ENCODE measurements around the gene CD7. TPM values are rescaled to one million over a fixed set of nuclear protein-coding genes. Genes with fewer than 3 reads are reported as not detected.

CD7 gene
- total and polyA plus RNA-seq, 10 donors, result 14.8 to 60.1 (median 24.3) TPM

GRCh38 chr17:82314012-82314726, 3.2 kb downstream of the CD7 start:
- Histone ChIP-seq H3K4me1 (peaks cover 0 to 38% (median 22%) of the 10 kb centered on the region in 6 donors), H3K9me3 (no peaks in the 10 kb centered on the region), H3K27ac (peak overlapping the region in 1 of 8 donors; percentile 81), H3K4me3 (no peak overlapping the region), H3K27me3 (replicated peaks in 1 of 7) (peaks cover 0 to 66% (median 21%) of the 10 kb centered on the region in 7 donors), H3K36me3 (peaks cover 0 to 10% (median 0%) of the 10 kb centered on the region in 6 donors)
- peak; percentile 73 for DNase-seq
- TF ChIP-seq POLR2AphosphoS5 (IDR thresholded peaks at IDR 0.05) (peak in 1 of 3 donors; percentile 13), CTCF (IDR thresholded peaks at IDR 0.05 in 8 of 11, conservative IDR thresholded peaks at IDR 0.05 in 3 of 11) (no peak), POLR2A (IDR thresholded peaks at IDR 0.05) (no peak)
- intact Hi-C loops (cut with DNase I; ENCODE audit: low total_unique reads), result no loop called here
- 61 to 74% (median 64%) methylated on average over 19 to 27 of the region's 27 CpGs for WGBS, 5 donors

- Histone ChIP-seq H3K4me1 (peaks cover 0 to 38% (median 24%) of the 10 kb centered on the region in 6 donors), H3K27ac (no peak overlapping the region), H3K9me3 (no peaks in the 10 kb centered on the region), H3K36me3 (peaks cover 0 to 10% (median 0%) of the 10 kb centered on the region in 6 donors), H3K4me3 (no peak overlapping the region), H3K27me3 (replicated peaks in 1 of 7) (peaks cover 0 to 68% (median 21%) of the 10 kb centered on the region in 7 donors)
- no peak for DNase-seq
- intact Hi-C loops (cut with DNase I; ENCODE audit: low total_unique reads), result no loop called here
- whole genome bisulfite sequencing, 5 donors, result 82 to 90% (median 88%) methylated on average over 22 to 28 of the region's 28 CpGs
- TF ChIP-seq POLR2AphosphoS5 (IDR thresholded peaks at IDR 0.05) (no peak), POLR2A (IDR thresholded peaks at IDR 0.05) (no peak), CTCF (IDR thresholded peaks at IDR 0.05 in 8 of 11, conservative IDR thresholded peaks at IDR 0.05 in 3 of 11) (no peak)
These were observed 4.0 kb downstream of the CD7 start for GRCh38 chr17:82313195-82314011.

- no peak for DNase-seq
- peaks cover 0 to 64% (median 21%) of the 10 kb centered on the region in 7 donors for H3K27me3 ChIP-seq (replicated peaks in 1 of 7)
- H3K9me3 ChIP-seq, result no peaks in the 10 kb centered on the region
- intact Hi-C loops (cut with DNase I; ENCODE audit: low total_unique reads), result no loop called here
- peaks cover 0 to 30% (median 22%) of the 10 kb centered on the region in 6 donors for H3K4me1 ChIP-seq
- H3K4me3 ChIP-seq, result no peak overlapping the region
- peaks cover 0 to 10% (median 0%) of the 10 kb centered on the region in 6 donors for H3K36me3 ChIP-seq
- WGBS, 5 donors, result 92 to 94% (median 93%) methylated on average over 13 of the region's 13 CpGs
- H3K27ac ChIP-seq, result no peak overlapping the region
- TF ChIP-seq POLR2A (IDR thresholded peaks at IDR 0.05) (no peak), CTCF (IDR thresholded peaks at IDR 0.05 in 8 of 11, conservative IDR thresholded peaks at IDR 0.05 in 3 of 11) (no peak), POLR2AphosphoS5 (IDR thresholded peaks at IDR 0.05) (no peak)
These were observed 5.4 kb downstream of the CD7 start for GRCh38 chr17:82311971-82312370.

GRCh38 chr17:82310877-82311276, 6.5 kb downstream of the CD7 start:
- H3K4me1 ChIP-seq, result peaks cover 0 to 23% (median 17%) of the 10 kb centered on the region in 6 donors
- no peak for DNase-seq
- peaks cover 0 to 10% (median 0%) of the 10 kb centered on the region in 6 donors for H3K36me3 ChIP-seq
- intact Hi-C loops (cut with DNase I; ENCODE audit: low total_unique reads), result no loop called here
- no peak overlapping the region for H3K4me3 ChIP-seq
- no peak for TF ChIP-seq CTCF (IDR thresholded peaks at IDR 0.05 in 8 of 11, conservative IDR thresholded peaks at IDR 0.05 in 3 of 11)
- H3K27me3 ChIP-seq (replicated peaks in 1 of 7), result peaks cover 0 to 53% (median 20%) of the 10 kb centered on the region in 7 donors
- 85 to 90% (median 86%) methylated on average over 14 to 21 of the region's 21 CpGs for WGBS, 5 donors
- no peaks in the 10 kb centered on the region for H3K9me3 ChIP-seq
- no peak overlapping the region for H3K27ac ChIP-seq

Measured in spleen (tissue), 11 donors.